ENCODE measurements around the gene GMDS.

The GMDS gene

GRCh38 chr6:2270054-2270453, 24.6 kb upstream of the GMDS start:
- no peak overlapping the region for H3K27ac ChIP-seq
- H3K4me1 ChIP-seq: peaks cover 0 to 5% (median 0%) of the 10 kb centered on the region in 4 donors
- no peaks in the 10 kb centered on the region for H3K27me3 ChIP-seq
- DNase-seq: no peak
- H3K4me3 ChIP-seq: no peak overlapping the region
- TF ChIP-seq CTCF (IDR thresholded peaks at IDR 0.05): no peak
- H3K9me3 ChIP-seq: no peaks in the 10 kb centered on the region
- peaks cover 7 to 22% (median 8%) of the 10 kb centered on the region in 3 donors for H3K36me3 ChIP-seq
- intact Hi-C loops (cut with DNase I; ENCODE audit: low total_unique reads): loop anchor here (10.0 kb wide), 1 partner anchor 55 kb away; no protein-coding TSS in a partner anchor

DNA sequence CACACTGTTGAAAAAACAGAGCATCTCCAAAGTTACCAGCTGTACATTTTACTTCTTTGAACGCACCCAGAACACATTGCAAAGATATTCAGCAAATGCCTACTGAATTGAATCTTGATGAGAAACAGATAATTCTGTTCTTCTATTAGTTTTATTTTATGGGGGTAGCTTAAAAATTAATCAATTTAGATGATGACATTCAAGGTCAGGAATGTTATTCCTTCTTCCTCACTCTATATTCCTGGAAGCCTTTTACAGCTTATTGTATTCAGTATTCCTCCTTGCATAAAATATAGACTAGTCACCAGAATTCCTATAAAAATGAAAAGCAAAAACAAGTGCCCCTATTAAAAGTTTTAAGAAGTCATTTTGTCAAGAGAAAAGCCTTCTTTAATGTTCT, 21.4 kb upstream of the GMDS start:
- no peak for DNase-seq
- no peak for TF ChIP-seq CTCF (IDR thresholded peaks at IDR 0.05)
- Histone ChIP-seq H3K27ac (no peak overlapping the region), H3K4me3 (no peak overlapping the region), H3K9me3 (no peaks in the 10 kb centered on the region), H3K4me1 (no peaks in the 10 kb centered on the region), H3K36me3 (peaks cover 10 to 20% (median 12%) of the 10 kb centered on the region in 3 donors), H3K27me3 (no peaks in the 10 kb centered on the region)
- intact Hi-C loops (cut with DNase I; ENCODE audit: low total_unique reads): no loop called here

- H3K4me3 ChIP-seq: no peak overlapping the region
- H3K27me3 ChIP-seq: no peaks in the 10 kb centered on the region
- H3K9me3 ChIP-seq: no peaks in the 10 kb centered on the region
- no peak for TF ChIP-seq CTCF (IDR thresholded peaks at IDR 0.05)
- no peak for DNase-seq
- H3K27ac ChIP-seq: no peak overlapping the region
- peaks cover 10 to 17% (median 12%) of the 10 kb centered on the region in 3 donors for H3K36me3 ChIP-seq
- intact Hi-C loops (cut with DNase I; ENCODE audit: low total_unique reads): no loop called here
- H3K4me1 ChIP-seq: no peaks in the 10 kb centered on the region
Observed at GRCh38 chr6:2266031-2266795, 20.8 kb upstream of the GMDS start.

DNA sequence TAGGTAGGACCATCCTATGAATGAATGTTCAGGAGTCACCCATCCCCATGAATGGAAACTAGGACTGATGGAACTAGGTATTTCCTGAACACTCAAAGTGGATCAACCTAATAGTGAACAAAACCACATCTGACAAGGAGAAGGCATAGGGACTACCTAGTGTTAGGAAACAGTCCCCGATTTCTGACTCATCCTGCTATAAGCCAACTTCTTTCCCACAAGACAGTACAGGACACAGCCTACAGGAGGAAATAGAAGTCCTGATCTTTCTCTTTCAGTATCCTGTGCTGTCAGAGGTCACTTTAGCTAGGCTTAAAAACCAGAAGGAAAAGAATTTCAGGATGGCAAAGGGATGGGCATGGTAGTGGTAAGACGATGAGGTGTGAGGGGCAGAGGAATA, 19.5 kb upstream of the GMDS start:
- peaks cover 10 to 17% (median 12%) of the 10 kb centered on the region in 3 donors for H3K36me3 ChIP-seq
- H3K27me3 ChIP-seq: no peaks in the 10 kb centered on the region
- no peak for TF ChIP-seq CTCF (IDR thresholded peaks at IDR 0.05)
- intact Hi-C loops (cut with DNase I; ENCODE audit: low total_unique reads): no loop called here
- no peak overlapping the region for H3K4me3 ChIP-seq
- H3K27ac ChIP-seq: no peak overlapping the region
- no peaks in the 10 kb centered on the region for H3K4me1 ChIP-seq
- H3K9me3 ChIP-seq: no peaks in the 10 kb centered on the region
- no peak for DNase-seq

- intact Hi-C loops (cut with DNase I; ENCODE audit: low total_unique reads): no loop called here
- Histone ChIP-seq H3K36me3 (peaks cover 6 to 17% (median 6%) of the 10 kb centered on the region in 3 donors), H3K27ac (no peak overlapping the region), H3K4me3 (no peak overlapping the region), H3K4me1 (no peaks in the 10 kb centered on the region), H3K9me3 (no peaks in the 10 kb centered on the region), H3K27me3 (no peaks in the 10 kb centered on the region)
- no peak for TF ChIP-seq CTCF (IDR thresholded peaks at IDR 0.05)
- no peak for DNase-seq
Observed at GRCh38 chr6:2263896-2264295, 18.5 kb upstream of the GMDS start.

All from tibial artery (tissue), 4 donors.